Measurements from ENCODE around the gene TEAD2.
"Not testable (repeated sequence)": the region's sequence is repeated elsewhere in the genome, so short reads cannot be mapped to it uniquely, and the experiment has no call there.

GRCh38 chr19:49325756-49326155, 36.5 kb downstream of the TEAD2 start:
- not testable (repeated sequence) for TF ChIP-seq RBM39 (optimal IDR thresholded peaks at IDR 0.05; ENCODE audit: low read depth, low read length); MLX (CRISPR knock-in tag; conservative IDR thresholded peaks at IDR 0.05); POLR2A (conservative IDR thresholded peaks at IDR 0.05); CHD2 (IDR thresholded peaks at IDR 0.05; ENCODE audit: low read depth, low read length); HMG20A (CRISPR knock-in tag; conservative IDR thresholded peaks at IDR 0.05); ZBTB33 (CRISPR knock-in tag; IDR thresholded peaks at IDR 0.05); FOXM1 (IDR thresholded peaks at IDR 0.05; ENCODE audit: low read depth); FOXM1 (CRISPR knock-in tag; IDR thresholded peaks at IDR 0.05; ENCODE audit: low read depth); U2AF2 (optimal IDR thresholded peaks at IDR 0.05; ENCODE audit: low read depth, low read length); TAF15 (IDR thresholded peaks at IDR 0.05; ENCODE audit: low read depth, low read length); CTCF (IDR thresholded peaks at IDR 0.05 in 2 of 3, conservative IDR thresholded peaks at IDR 0.05 in 1 of 3; ENCODE audit: insufficient read depth in 2 of 3, low read depth in 1 of 3, low read length in 3 of 3); MAX (CRISPR knock-in tag; IDR thresholded peaks at IDR 0.05); USF2 (CRISPR knock-in tag; IDR thresholded peaks at IDR 0.05); EP300 (IDR thresholded peaks at IDR 0.05; ENCODE audit: low read length)

All from K562 (cell line).